Panc1 (cell line): ENCODE measurements around the gene NUP133. TPM values are rescaled to one million over a fixed set of nuclear protein-coding genes. Genes with fewer than 3 reads are reported as not detected.

ENCODE experiments used
- ATAC-seq: fragments of 200-7000 bp; cut with Tn5 transposase; 2 replicates; pipeline ENCODE4 v1.9.1; 2020; ENCODE audit warnings: mild to moderate bottlenecking, moderate library complexity
- BruUV-seq: library from RNA; stranded (reverse); fragments of 400-500 nt; replicated peaks from 2 replicates; lab custom pipeline; 2021; lab: Mats Ljungman, UMichigan
- CTCF ChIA-PET: fragments of 300-600 bp; sonication (Branson Sonifier 250); formaldehyde crosslinking; loops from one replicate; lab custom pipeline; 2022; ENCODE audit warnings: antibody characterized with exemption; lab: Charles Lee
- POLR2A ChIA-PET: fragments of 300-600 bp; sonication (Branson Sonifier 250); formaldehyde crosslinking; loops from one replicate; lab custom pipeline; 2022; ENCODE audit warnings: antibody characterized with exemption; lab: Charles Lee
- DNase-seq: peaks from one replicate; pipeline ENCODE4 v3.0.0-alpha.2; 2010; ENCODE audit warnings: low read depth, low spot score
- H3K27ac ChIP-seq: 2 replicates; pipeline ENCODE4 v1.5.1; 2011; ENCODE audit warnings: mild to moderate bottlenecking, low read length, inconsistent platforms
- H3K27me3 ChIP-seq: fragments of 200-500 bp; sonication (Bioruptor generic); 2 replicates; pipeline ENCODE4 v1.6.0; 2014; ENCODE audit warnings: low read length, inconsistent platforms; ENCODE audit not compliant: control insufficient read depth, insufficient read depth
- H3K36me3 ChIP-seq: fragments of 200-500 bp; sonication (Bioruptor generic); 2 replicates; pipeline ENCODE4 v1.5.1; 2014; ENCODE audit warnings: inconsistent platforms, mild to moderate bottlenecking, low read length, moderate library complexity; ENCODE audit not compliant: control insufficient read depth, insufficient read depth
- H3K4me1 ChIP-seq: 2 replicates; pipeline ENCODE4 v1.5.1; 2011; ENCODE audit warnings: inconsistent platforms, mild to moderate bottlenecking, low read length, moderate library complexity; ENCODE audit not compliant: control insufficient read depth, insufficient read depth
- H3K4me3 ChIP-seq, 2 experiments: 2 replicates each; pipeline ENCODE4 v1.5.1; 2011 to 2012; ENCODE audit warnings: low read depth in 2 of 2, low read length in 2 of 2, mild to moderate bottlenecking in 2 of 2, inconsistent platforms in 1 of 2, moderate library complexity in 1 of 2
- H3K9me3 ChIP-seq: fragments of 200-500 bp; sonication (Bioruptor generic); 2 replicates; pipeline ENCODE4 v1.5.1; 2014; ENCODE audit warnings: low read depth, mild to moderate bottlenecking, inconsistent platforms, low read length, moderate library complexity; ENCODE audit not compliant: control insufficient read depth, insufficient read depth
- CTCF ChIP-seq: fragments of 450-650 bp; IDR thresholded peaks from 2 replicates; pipeline ENCODE4 v1.5.1; 2017; ENCODE audit warnings: mild to moderate bottlenecking
- POLR2AphosphoS5 ChIP-seq: IDR thresholded peaks from 2 replicates; pipeline ENCODE4 v1.6.1; 2012; ENCODE audit warnings: mild to moderate bottlenecking, low read depth, low read length, moderate library complexity
- REST ChIP-seq, 2 experiments: IDR thresholded peaks; 2 replicates each; pipeline ENCODE4 v1.6.1; 2011 to 2012; ENCODE audit warnings: low read depth in 2 of 2, control low read depth in 1 of 2, low read length in 1 of 2, mild to moderate bottlenecking in 1 of 2, moderate library complexity in 1 of 2; ENCODE audit not compliant: insufficient read depth in 1 of 2
- SIN3A ChIP-seq: IDR thresholded peaks from 2 replicates; pipeline ENCODE4 v1.6.1; 2012; ENCODE audit warnings: low read depth, mild to moderate bottlenecking, low read length, moderate library complexity, borderline replicate concordance; ENCODE audit not compliant: insufficient read depth
- TCF7L2 ChIP-seq: IDR thresholded peaks from 2 replicates; pipeline ENCODE4 v1.6.1; 2011; ENCODE audit warnings: mild to moderate bottlenecking, low read depth, low read length, inconsistent platforms
- in situ Hi-C: cut with HindIII; loops from 2 replicates; pipeline ENCODE4 v1.10.0; 2016; ENCODE audit warnings: low sequenced_read_pairs, low pct_unique_long_range_greater_than_20kb
- intact Hi-C: fragments of 100-400 bp; cut with micrococcal nuclease; formaldehyde crosslinking; loops from one replicate; pipeline ENCODE4 v1.10.0; 2022; ENCODE audit not compliant: unreplicated experiment
- total RNA-seq: library from RNA; stranded (reverse); gene quantifications from one replicate; pipeline ENCODE4 v1.2.1, GENCODE V29; 2021; ENCODE audit not compliant: unreplicated experiment

The NUP133 gene
- total RNA-seq, 1 experiment from 2014 or later: 39.5 TPM

GRCh38 chr1:229471175-229471574, 37.0 kb downstream of the NUP133 start:
- Histone ChIP-seq H3K4me3 (no peak overlapping the region), H3K27me3 (no peaks in the 10 kb centered on the region), H3K9me3 (no peaks in the 10 kb centered on the region), H3K27ac (no peak overlapping the region), H3K36me3 (peaks cover 3% of the 10 kb centered on the region), H3K4me1 (no peaks in the 10 kb centered on the region)
- intact Hi-C loops: no loop called here
- TF ChIP-seq SIN3A: no peak
- TF ChIP-seq POLR2AphosphoS5: no peak
- TF ChIP-seq TCF7L2: no peak
- no peak for TF ChIP-seq REST (IDR thresholded peaks at IDR 0.05; ENCODE audit: insufficient read depth in 1 of 2, low read depth in 2 of 2, low read length in 1 of 2)
- no peak for TF ChIP-seq CTCF
- in situ Hi-C loops: no loop called here
- no TSS peak for BruUV-seq
- ChIA-PET POLR2A (no interaction called here), CTCF (no interaction called here)
- DNase-seq: no peak
- ATAC-seq: no peak

GRCh38 chr1:229470406-229471043, 37.6 kb downstream of the NUP133 start:
- intact Hi-C loops (no loop called here), in situ Hi-C loops (no loop called here)
- ATAC-seq (no peak), DNase-seq (no peak)
- TF ChIP-seq TCF7L2: no peak
- no peak for TF ChIP-seq CTCF
- TF ChIP-seq POLR2AphosphoS5: no peak
- no peak for TF ChIP-seq SIN3A
- no peak for TF ChIP-seq REST (IDR thresholded peaks at IDR 0.05; ENCODE audit: insufficient read depth in 1 of 2, low read depth in 2 of 2, low read length in 1 of 2)
- no peaks in the 10 kb centered on the region for H3K4me1 ChIP-seq
- H3K4me3 ChIP-seq: no peak overlapping the region
- H3K36me3 ChIP-seq: peaks cover 3% of the 10 kb centered on the region; the same call in 1 of the 2 replicates
- H3K9me3 ChIP-seq: no peaks in the 10 kb centered on the region
- ChIA-PET CTCF (no interaction called here), POLR2A (no interaction called here)
- no peaks in the 10 kb centered on the region for H3K27me3 ChIP-seq
- no TSS peak for BruUV-seq
- H3K27ac ChIP-seq: no peak overlapping the region
